ENCODE results near the gene RFTN1.

Gene RFTN1

GRCh38 chr3:16481546-16481897, 32.0 kb downstream of the RFTN1 start:
- peaks cover 6% of the 10 kb centered on the region for H3K4me1 ChIP-seq (ENCODE audit: insufficient read depth, low read length)
- H3K27ac ChIP-seq (ENCODE audit: low read depth, low read length) = no peak overlapping the region
- no peaks in the 10 kb centered on the region for H3K27me3 ChIP-seq (ENCODE audit: control insufficient read depth in 1 of 2, insufficient read depth in 2 of 2, low read length in 2 of 2)
- no peak overlapping the region for H3K9ac ChIP-seq (ENCODE audit: low read length)
- H3K36me3 ChIP-seq (ENCODE audit: insufficient read depth, low read length) = no peaks in the 10 kb centered on the region
- no peaks in the 10 kb centered on the region for H3K9me3 ChIP-seq (ENCODE audit: low read length)
- no peak overlapping the region for H3K4me3 ChIP-seq (ENCODE audit: low read depth in 1 of 2, low read length in 2 of 2)

GRCh38 chr3:16480861-16481545, 32.5 kb downstream of the RFTN1 start:
- Histone ChIP-seq H3K9me3 (ENCODE audit: low read length) (no peaks in the 10 kb centered on the region), H3K9ac (ENCODE audit: low read length) (no peak overlapping the region), H3K27me3 (ENCODE audit: control insufficient read depth in 1 of 2, insufficient read depth in 2 of 2, low read length in 2 of 2) (no peaks in the 10 kb centered on the region), H3K4me1 (ENCODE audit: insufficient read depth, low read length) (peaks cover 6% of the 10 kb centered on the region), H3K4me3 (ENCODE audit: low read depth in 1 of 2, low read length in 2 of 2) (no peak overlapping the region), H3K36me3 (ENCODE audit: insufficient read depth, low read length) (no peaks in the 10 kb centered on the region), H3K27ac (ENCODE audit: low read depth, low read length) (no peak overlapping the region)

- Histone ChIP-seq H3K9ac (ENCODE audit: low read length) (no peak overlapping the region), H3K36me3 (ENCODE audit: insufficient read depth, low read length) (no peaks in the 10 kb centered on the region), H3K4me1 (ENCODE audit: insufficient read depth, low read length) (peaks cover 6% of the 10 kb centered on the region), H3K27me3 (ENCODE audit: control insufficient read depth in 1 of 2, insufficient read depth in 2 of 2, low read length in 2 of 2) (no peaks in the 10 kb centered on the region), H3K9me3 (ENCODE audit: low read length) (no peaks in the 10 kb centered on the region), H3K4me3 (ENCODE audit: low read depth in 1 of 2, low read length in 2 of 2) (no peak overlapping the region), H3K27ac (ENCODE audit: low read depth, low read length) (no peak overlapping the region)
These were observed 35.0 kb downstream of the RFTN1 start for GRCh38 chr3:16478516-16478915.

GRCh38 chr3:16477521-16477920, 36.0 kb downstream of the RFTN1 start:
- H3K27ac ChIP-seq (ENCODE audit: low read depth, low read length) = no peak overlapping the region
- H3K9ac ChIP-seq (ENCODE audit: low read length) = no peak overlapping the region
- H3K4me1 ChIP-seq (ENCODE audit: insufficient read depth, low read length) = peaks cover 6% of the 10 kb centered on the region
- no peaks in the 10 kb centered on the region for H3K27me3 ChIP-seq (ENCODE audit: control insufficient read depth in 1 of 2, insufficient read depth in 2 of 2, low read length in 2 of 2)
- H3K9me3 ChIP-seq (ENCODE audit: low read length) = no peaks in the 10 kb centered on the region
- H3K4me3 ChIP-seq (ENCODE audit: low read depth in 1 of 2, low read length in 2 of 2) = no peak overlapping the region
- no peaks in the 10 kb centered on the region for H3K36me3 ChIP-seq (ENCODE audit: insufficient read depth, low read length)

GRCh38 chr3:16477056-16477455, 36.4 kb downstream of the RFTN1 start:
- H3K4me1 ChIP-seq (ENCODE audit: insufficient read depth, low read length) = peaks cover 5% of the 10 kb centered on the region

GRCh38 chr3:16476636-16477035, 36.9 kb downstream of the RFTN1 start:
- no peaks in the 10 kb centered on the region for H3K9me3 ChIP-seq (ENCODE audit: low read length)
- H3K36me3 ChIP-seq (ENCODE audit: insufficient read depth, low read length) = no peaks in the 10 kb centered on the region
- H3K4me3 ChIP-seq (ENCODE audit: low read depth in 1 of 2, low read length in 2 of 2) = no peak overlapping the region
- H3K9ac ChIP-seq (ENCODE audit: low read length) = no peak overlapping the region
- H3K27ac ChIP-seq (ENCODE audit: low read depth, low read length) = no peak overlapping the region
- peaks cover under 1% of the 10 kb centered on the region for H3K4me1 ChIP-seq (ENCODE audit: insufficient read depth, low read length)
- H3K27me3 ChIP-seq (ENCODE audit: control insufficient read depth in 1 of 2, insufficient read depth in 2 of 2, low read length in 2 of 2) = no peaks in the 10 kb centered on the region

More at GRCh38 chr3:16477056-16477455, 36.4 kb downstream of the RFTN1 start:
- no peaks in the 10 kb centered on the region for H3K9me3 ChIP-seq (ENCODE audit: low read length)
- H3K27me3 ChIP-seq (ENCODE audit: control insufficient read depth in 1 of 2, insufficient read depth in 2 of 2, low read length in 2 of 2) = no peaks in the 10 kb centered on the region
- H3K9ac ChIP-seq (ENCODE audit: low read length) = no peak overlapping the region
- no peaks in the 10 kb centered on the region for H3K36me3 ChIP-seq (ENCODE audit: insufficient read depth, low read length)
- no peak overlapping the region for H3K27ac ChIP-seq (ENCODE audit: low read depth, low read length)
- no peak overlapping the region for H3K4me3 ChIP-seq (ENCODE audit: low read depth in 1 of 2, low read length in 2 of 2)

- Histone ChIP-seq H3K27ac (ENCODE audit: low read depth, low read length) (no peak overlapping the region), H3K4me3 (ENCODE audit: low read depth in 1 of 2, low read length in 2 of 2) (no peak overlapping the region), H3K27me3 (ENCODE audit: control insufficient read depth in 1 of 2, insufficient read depth in 2 of 2, low read length in 2 of 2) (no peaks in the 10 kb centered on the region), H3K4me1 (ENCODE audit: insufficient read depth, low read length) (no peaks in the 10 kb centered on the region), H3K36me3 (ENCODE audit: insufficient read depth, low read length) (no peaks in the 10 kb centered on the region), H3K9me3 (ENCODE audit: low read length) (peaks cover under 1% of the 10 kb centered on the region), H3K9ac (ENCODE audit: low read length) (no peak overlapping the region)
These were observed 37.7 kb downstream of the RFTN1 start for GRCh38 chr3:16475766-16476165.

- Histone ChIP-seq H3K9me3 (ENCODE audit: low read length) (peaks cover 7% of the 10 kb centered on the region), H3K9ac (ENCODE audit: low read length) (no peak overlapping the region), H3K4me3 (ENCODE audit: low read depth in 1 of 2, low read length in 2 of 2) (no peak overlapping the region), H3K36me3 (ENCODE audit: insufficient read depth, low read length) (no peaks in the 10 kb centered on the region), H3K27me3 (ENCODE audit: control insufficient read depth in 1 of 2, insufficient read depth in 2 of 2, low read length in 2 of 2) (no peaks in the 10 kb centered on the region), H3K4me1 (ENCODE audit: insufficient read depth, low read length) (no peaks in the 10 kb centered on the region), H3K27ac (ENCODE audit: low read depth, low read length) (no peak overlapping the region)
These were observed 38.6 kb downstream of the RFTN1 start for GRCh38 chr3:16474920-16475319.

- no peak overlapping the region for H3K4me3 ChIP-seq (ENCODE audit: low read depth in 1 of 2, low read length in 2 of 2)
- H3K27me3 ChIP-seq (ENCODE audit: control insufficient read depth in 1 of 2, insufficient read depth in 2 of 2, low read length in 2 of 2) = no peaks in the 10 kb centered on the region
- no peak overlapping the region for H3K9ac ChIP-seq (ENCODE audit: low read length)
- H3K9me3 ChIP-seq (ENCODE audit: low read length) = peaks cover 7% of the 10 kb centered on the region
- no peaks in the 10 kb centered on the region for H3K4me1 ChIP-seq (ENCODE audit: insufficient read depth, low read length)
- H3K27ac ChIP-seq (ENCODE audit: low read depth, low read length) = no peak overlapping the region
- no peaks in the 10 kb centered on the region for H3K36me3 ChIP-seq (ENCODE audit: insufficient read depth, low read length)
These were observed 39.3 kb downstream of the RFTN1 start for GRCh38 chr3:16474216-16474615.

GRCh38 chr3:16472593-16472992, 40.9 kb downstream of the RFTN1 start:
- Histone ChIP-seq H3K36me3 (ENCODE audit: insufficient read depth, low read length) (no peaks in the 10 kb centered on the region), H3K4me3 (ENCODE audit: low read depth in 1 of 2, low read length in 2 of 2) (no peak overlapping the region), H3K27ac (ENCODE audit: low read depth, low read length) (no peak overlapping the region), H3K9ac (ENCODE audit: low read length) (no peak overlapping the region), H3K27me3 (ENCODE audit: control insufficient read depth in 1 of 2, insufficient read depth in 2 of 2, low read length in 2 of 2) (no peaks in the 10 kb centered on the region), H3K4me1 (ENCODE audit: insufficient read depth, low read length) (no peaks in the 10 kb centered on the region), H3K9me3 (ENCODE audit: low read length) (peaks cover 7% of the 10 kb centered on the region)

GRCh38 chr3:16471897-16472296, 41.6 kb downstream of the RFTN1 start:
- Histone ChIP-seq H3K27ac (ENCODE audit: low read depth, low read length) (no peak overlapping the region), H3K9ac (ENCODE audit: low read length) (no peak overlapping the region)

GRCh38 chr3:16470590-16470989, 42.9 kb downstream of the RFTN1 start:
- no peaks in the 10 kb centered on the region for H3K27me3 ChIP-seq (ENCODE audit: control insufficient read depth in 1 of 2, insufficient read depth in 2 of 2, low read length in 2 of 2)
- H3K4me1 ChIP-seq (ENCODE audit: insufficient read depth, low read length) = no peaks in the 10 kb centered on the region
- no peak overlapping the region for H3K27ac ChIP-seq (ENCODE audit: low read depth, low read length)
- H3K9me3 ChIP-seq (ENCODE audit: low read length) = peaks cover 7% of the 10 kb centered on the region
- H3K9ac ChIP-seq (ENCODE audit: low read length) = no peak overlapping the region
- H3K4me3 ChIP-seq (ENCODE audit: low read depth in 1 of 2, low read length in 2 of 2) = no peak overlapping the region
- no peaks in the 10 kb centered on the region for H3K36me3 ChIP-seq (ENCODE audit: insufficient read depth, low read length)

More at GRCh38 chr3:16471897-16472296, 41.6 kb downstream of the RFTN1 start:
- H3K4me1 ChIP-seq (ENCODE audit: insufficient read depth, low read length) = no peaks in the 10 kb centered on the region
- H3K4me3 ChIP-seq (ENCODE audit: low read depth in 1 of 2, low read length in 2 of 2) = no peak overlapping the region
- peaks cover 7% of the 10 kb centered on the region for H3K9me3 ChIP-seq (ENCODE audit: low read length)
- no peaks in the 10 kb centered on the region for H3K27me3 ChIP-seq (ENCODE audit: control insufficient read depth in 1 of 2, insufficient read depth in 2 of 2, low read length in 2 of 2)
- no peaks in the 10 kb centered on the region for H3K36me3 ChIP-seq (ENCODE audit: insufficient read depth, low read length)

Measured in muscle layer of colon (tissue), 2 donors.